ENCODE measurements around the gene TOP3A. TPM values are rescaled to one million over a fixed set of nuclear protein-coding genes. Genes with fewer than 3 reads are reported as not detected.

Gene TOP3A
- total RNA-seq, 1 donor from 2014 or later, result 52.8 TPM

DNA sequence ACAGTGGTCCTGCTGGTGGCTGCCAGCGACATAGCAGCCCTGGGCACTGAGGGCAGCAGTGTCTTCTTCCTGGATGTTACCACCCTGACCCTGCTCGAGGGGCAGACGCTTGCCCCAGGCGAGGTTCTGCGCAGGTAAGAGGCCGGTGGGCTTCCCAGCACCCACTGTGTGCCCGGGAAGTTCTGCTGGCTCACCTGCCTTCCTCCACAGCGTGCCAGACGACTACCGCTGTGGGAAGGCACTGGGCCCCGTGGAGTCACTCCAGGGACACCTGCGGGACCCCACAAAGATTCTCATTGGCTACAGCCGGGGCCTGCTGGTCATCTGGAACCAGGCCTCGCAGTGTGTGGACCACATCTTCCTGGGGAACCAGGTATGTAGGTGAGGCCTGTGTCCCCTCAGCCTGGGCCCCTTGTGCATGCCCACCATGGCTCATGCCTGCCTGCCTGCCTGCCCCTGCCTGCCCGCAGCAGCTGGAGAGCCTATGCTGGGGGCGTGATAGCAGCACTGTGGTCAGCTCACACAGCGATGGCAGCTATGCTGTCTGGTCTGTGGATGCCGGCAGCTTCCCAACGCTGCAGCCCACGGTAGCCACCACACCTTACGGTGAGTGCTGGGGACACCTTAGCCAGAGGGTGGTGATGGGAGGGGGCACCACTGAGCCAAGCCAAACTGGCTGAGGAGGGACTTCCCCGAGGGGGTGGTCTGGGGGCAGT lies 80.8 kb downstream of the TOP3A start:
- intact Hi-C loops (cut with DNase I), result no loop called here
- peaks cover 13 to 45% of the 10 kb centered on the region in 2 donors for H3K36me3 ChIP-seq
- DNase-seq (ENCODE audit: low spot score in 2 of 2), result no peak
- no peaks in the 10 kb centered on the region for H3K4me1 ChIP-seq
- H3K9me3 ChIP-seq, result no peaks in the 10 kb centered on the region
- H3K27me3 ChIP-seq, result no peaks in the 10 kb centered on the region
- TF ChIP-seq, protein P1, sequence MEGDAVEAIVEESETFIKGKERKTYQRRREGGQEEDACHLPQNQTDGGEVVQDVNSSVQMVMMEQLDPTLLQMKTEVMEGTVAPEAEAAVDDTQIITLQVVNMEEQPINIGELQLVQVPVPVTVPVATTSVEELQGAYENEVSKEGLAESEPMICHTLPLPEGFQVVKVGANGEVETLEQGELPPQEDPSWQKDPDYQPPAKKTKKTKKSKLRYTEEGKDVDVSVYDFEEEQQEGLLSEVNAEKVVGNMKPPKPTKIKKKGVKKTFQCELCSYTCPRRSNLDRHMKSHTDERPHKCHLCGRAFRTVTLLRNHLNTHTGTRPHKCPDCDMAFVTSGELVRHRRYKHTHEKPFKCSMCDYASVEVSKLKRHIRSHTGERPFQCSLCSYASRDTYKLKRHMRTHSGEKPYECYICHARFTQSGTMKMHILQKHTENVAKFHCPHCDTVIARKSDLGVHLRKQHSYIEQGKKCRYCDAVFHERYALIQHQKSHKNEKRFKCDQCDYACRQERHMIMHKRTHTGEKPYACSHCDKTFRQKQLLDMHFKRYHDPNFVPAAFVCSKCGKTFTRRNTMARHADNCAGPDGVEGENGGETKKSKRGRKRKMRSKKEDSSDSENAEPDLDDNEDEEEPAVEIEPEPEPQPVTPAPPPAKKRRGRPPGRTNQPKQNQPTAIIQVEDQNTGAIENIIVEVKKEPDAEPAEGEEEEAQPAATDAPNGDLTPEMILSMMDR (IDR thresholded peaks at IDR 0.05), result no peak
- H3K27ac ChIP-seq, result no peak overlapping the region
- no peak overlapping the region for H3K4me3 ChIP-seq

DNA sequence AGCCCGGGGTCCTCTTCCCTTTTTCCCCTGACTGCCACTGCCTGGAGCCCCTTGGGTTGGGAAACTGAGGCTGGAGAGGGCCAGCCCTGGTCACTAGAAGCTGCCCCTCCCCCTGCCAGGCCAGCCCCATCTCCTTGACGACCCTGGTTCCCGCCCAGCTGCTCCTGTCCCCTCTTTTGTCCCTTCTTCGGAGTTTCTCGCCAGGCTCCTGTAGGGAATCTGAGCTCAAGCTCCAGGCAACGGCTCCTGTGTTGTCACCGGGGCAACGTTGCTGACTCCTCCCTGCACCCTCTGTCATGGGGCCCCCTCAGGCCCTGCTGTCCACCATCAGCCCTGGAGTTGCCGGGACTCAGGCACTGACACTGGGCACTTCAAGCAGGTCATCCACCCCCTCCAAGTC lies 83.6 kb downstream of the TOP3A start:
- Histone ChIP-seq H3K4me3 (no peak overlapping the region), H3K36me3 (peaks cover 7 to 21% of the 10 kb centered on the region in 2 donors), H3K9me3 (no peaks in the 10 kb centered on the region), H3K4me1 (peaks cover 0 to 10% of the 10 kb centered on the region in 2 donors), H3K27me3 (no peaks in the 10 kb centered on the region), H3K27ac (no peak overlapping the region)
- no peak for DNase-seq (ENCODE audit: low spot score in 2 of 2)
- TF ChIP-seq, protein P1 (IDR thresholded peaks at IDR 0.05), result no peak
- intact Hi-C loops (cut with DNase I), result no loop called here

DNA sequence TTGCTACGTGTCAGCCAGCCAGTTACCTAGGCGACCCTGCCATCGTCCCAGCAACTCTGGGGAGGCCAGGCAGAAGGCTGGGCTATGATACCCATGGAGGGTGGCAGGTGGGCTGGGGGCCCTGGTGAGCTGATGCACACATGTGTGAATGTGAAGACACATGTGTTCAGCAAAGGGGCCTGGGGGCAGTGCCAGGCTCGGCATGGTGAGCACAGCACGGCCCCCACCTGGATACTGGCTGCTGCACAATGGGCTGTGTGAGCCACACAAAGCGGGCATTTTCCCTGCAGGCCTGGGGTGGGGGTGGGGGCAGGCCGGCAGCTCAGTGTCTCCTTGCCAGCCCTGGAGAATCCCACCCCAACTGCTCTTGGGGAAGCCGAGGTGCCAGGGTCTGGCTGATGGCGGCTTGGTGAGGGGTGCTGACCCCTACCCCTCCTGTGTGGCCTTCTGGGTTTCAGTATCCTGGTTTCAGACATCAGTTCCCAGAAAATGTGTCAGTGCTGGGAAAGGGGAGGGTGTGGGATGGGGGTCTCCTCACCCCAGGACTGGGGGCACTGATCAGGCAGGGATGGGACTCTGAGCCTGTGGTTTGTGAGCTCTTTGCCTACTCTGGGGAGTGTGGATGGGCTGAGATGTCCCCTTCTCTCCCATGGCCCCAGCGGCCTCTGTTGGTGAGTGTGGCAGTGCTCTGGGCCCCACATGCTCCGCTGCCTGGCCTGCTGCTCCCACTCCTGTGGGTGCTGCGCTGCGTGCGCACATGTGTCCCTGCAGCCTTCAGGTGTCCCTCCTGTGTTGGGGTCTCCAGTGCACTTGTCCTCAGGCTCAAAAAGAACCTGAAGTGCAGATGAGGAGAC lies 84.3 kb downstream of the TOP3A start:
- no peak for DNase-seq (ENCODE audit: low spot score in 2 of 2)
- Histone ChIP-seq H3K4me1 (peaks cover 0 to 11% of the 10 kb centered on the region in 2 donors), H3K9me3 (no peaks in the 10 kb centered on the region), H3K36me3 (peaks cover 7 to 18% of the 10 kb centered on the region in 2 donors), H3K27me3 (no peaks in the 10 kb centered on the region), H3K27ac (no peak overlapping the region), H3K4me3 (no peak overlapping the region)
- TF ChIP-seq, protein P1 (IDR thresholded peaks at IDR 0.05), result no peak
- intact Hi-C loops (cut with DNase I), result no loop called here

DNA sequence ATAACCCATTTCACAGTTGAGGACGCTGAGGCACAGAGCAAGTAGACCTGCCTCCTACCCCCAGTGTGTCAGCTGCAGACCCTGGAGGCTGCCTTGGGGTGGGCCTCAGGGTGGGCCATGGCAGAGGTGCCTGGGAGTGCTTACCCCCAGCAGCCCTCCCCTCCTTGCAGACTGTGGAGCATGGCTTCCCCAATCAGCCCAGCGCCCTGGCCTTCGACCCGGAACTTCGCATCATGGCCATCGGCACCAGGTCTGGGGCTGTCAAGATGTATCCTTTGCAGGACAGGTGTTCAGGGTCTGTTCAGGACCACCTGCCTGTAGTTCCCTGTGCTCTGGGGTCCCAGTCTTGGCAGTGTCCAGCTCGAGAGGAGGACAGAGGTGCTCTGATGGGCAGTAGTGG lies 85.0 kb downstream of the TOP3A start:
- Histone ChIP-seq H3K4me3 (no peak overlapping the region), H3K4me1 (peaks cover 3 to 14% of the 10 kb centered on the region in 2 donors), H3K27me3 (no peaks in the 10 kb centered on the region), H3K27ac (no peak overlapping the region), H3K9me3 (no peaks in the 10 kb centered on the region), H3K36me3 (peaks cover 7 to 11% of the 10 kb centered on the region in 2 donors)
- DNase-seq (ENCODE audit: low spot score in 2 of 2), result no peak
- intact Hi-C loops (cut with DNase I), result loop anchor here (5.0 kb wide), 1 partner anchor 83 kb away; the partner anchor contains the start of gene TOP3A
- TF ChIP-seq, protein P1 (IDR thresholded peaks at IDR 0.05), result no peak

DNA sequence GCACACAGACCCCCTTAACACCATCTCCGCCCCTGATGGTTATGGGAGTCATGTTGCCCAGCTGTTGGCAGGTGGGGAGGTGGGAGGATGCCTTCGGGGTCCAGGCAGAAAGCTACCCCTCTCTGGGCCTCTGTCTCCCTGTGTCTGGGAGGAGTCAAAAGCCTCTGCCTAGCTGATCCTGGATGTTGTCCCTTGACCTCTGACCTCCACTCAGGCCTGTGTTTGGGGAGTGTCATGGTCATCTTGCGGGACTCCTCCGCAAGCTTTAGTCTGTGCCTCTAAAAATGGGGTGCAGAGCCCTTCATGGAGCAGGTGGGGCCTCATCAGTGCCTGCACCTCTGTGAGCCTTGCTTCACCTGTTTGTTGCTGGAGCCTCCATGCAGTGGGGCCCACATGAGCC lies 85.5 kb downstream of the TOP3A start:
- no peak overlapping the region for H3K27ac ChIP-seq

More for the DNA sequence above, 85.5 kb downstream of the TOP3A start:
- no peak for DNase-seq (ENCODE audit: low spot score in 2 of 2)
- TF ChIP-seq, protein P1 (IDR thresholded peaks at IDR 0.05), result no peak
- H3K36me3 ChIP-seq, result peaks cover 4 to 6% of the 10 kb centered on the region in 2 donors
- H3K9me3 ChIP-seq, result no peaks in the 10 kb centered on the region
- no peaks in the 10 kb centered on the region for H3K27me3 ChIP-seq
- intact Hi-C loops (cut with DNase I), result loop anchor here (5.0 kb wide), 1 partner anchor 83 kb away; the partner anchor contains the start of gene TOP3A
- H3K4me1 ChIP-seq, result peaks cover 4 to 14% of the 10 kb centered on the region in 2 donors
- H3K4me3 ChIP-seq, result no peak overlapping the region
